GM12873 (cell line): Measurements from ENCODE around the gene CADM1.

Experiments used
- CTCF ChIP-seq: IDR thresholded peaks from 2 replicates; pipeline ENCODE4 v1.5.1; 2012; ENCODE audit warnings: low read depth, mild to moderate bottlenecking, moderate library complexity, low read length, control low read depth; ENCODE audit not compliant: insufficient read depth; ENCODE audit errors: missing control alignments

The CADM1 gene

GRCh38 chr11:115263799-115264656 lies 240.2 kb downstream of the CADM1 start:
- TF ChIP-seq CTCF = no peak

- no peak for TF ChIP-seq CTCF
Observed at GRCh38 chr11:115258216-115258615, 246.0 kb downstream of the CADM1 start.

GRCh38 chr11:115257678-115258077 lies 246.5 kb downstream of the CADM1 start:
- TF ChIP-seq CTCF = no peak

- no peak for TF ChIP-seq CTCF
Observed at GRCh38 chr11:115257270-115257669, 246.9 kb downstream of the CADM1 start.

GRCh38 chr11:115256397-115257197 lies 247.6 kb downstream of the CADM1 start:
- no peak for TF ChIP-seq CTCF

- no peak for TF ChIP-seq CTCF
Observed at GRCh38 chr11:115255006-115255762, 249.0 kb downstream of the CADM1 start.
